GM12878 (cell line): Measurements from ENCODE around the gene DNAJC15. TPM values are rescaled to one million over a fixed set of nuclear protein-coding genes. Genes with fewer than 3 reads are reported as not detected.
A peak's percentile ranks its signal among the peaks of the same experiment; 100 is the strongest.

Source experiments
- BACH1 ChIP-seq: fragments of 450-650 bp; IDR thresholded peaks from 2 replicates; pipeline ENCODE4 v1.6.1; 2017; ENCODE audit warnings: mild to moderate bottlenecking, borderline replicate concordance
- EGR1 ChIP-seq, 2 experiments: IDR thresholded peaks; 1 replicate in 1 of 2; 2 replicates in 1 of 2; pipeline ENCODE4 v1.6.1; 2011 to 2012; ENCODE audit warnings: low read depth in 2 of 2, low read length in 2 of 2, borderline replicate concordance in 1 of 2, mild to moderate bottlenecking in 1 of 2, moderate library complexity in 1 of 2
- FOXK2 ChIP-seq: fragments of 450-650 bp; IDR thresholded peaks from 2 replicates; pipeline ENCODE4 v1.6.1; 2017; ENCODE audit warnings: mild to moderate bottlenecking, moderate library complexity
- GATAD2B ChIP-seq: fragments of 450-650 bp; conservative IDR thresholded peaks from 2 replicates; pipeline ENCODE4 v1.6.1; 2017; ENCODE audit warnings: low read depth, mild to moderate bottlenecking, moderate library complexity
- JUND ChIP-seq: IDR thresholded peaks from 2 replicates; pipeline ENCODE4 v1.6.1; 2012; ENCODE audit warnings: low read depth, mild to moderate bottlenecking, low read length, improper control_type of control experiment, moderate library complexity
- MTA2 ChIP-seq: fragments of 450-650 bp; IDR thresholded peaks from 2 replicates; pipeline ENCODE4 v1.6.1; 2016; ENCODE audit warnings: low read depth, mild to moderate bottlenecking, moderate library complexity
- RUNX3 ChIP-seq: IDR thresholded peaks from 2 replicates; pipeline ENCODE4 v1.6.1; 2012; ENCODE audit warnings: low read length, inconsistent platforms
- ZBED1 ChIP-seq: IDR thresholded peaks from 2 replicates; pipeline ENCODE4 v1.6.1; 2016; ENCODE audit warnings: borderline replicate concordance
- ZNF217 ChIP-seq: fragments of 450-650 bp; IDR thresholded peaks from 2 replicates; pipeline ENCODE4 v1.6.1; 2017; ENCODE audit warnings: antibody characterized with exemption, mild to moderate bottlenecking
- ZNF384 ChIP-seq: IDR thresholded peaks from 2 replicates; pipeline ENCODE4 v1.6.1; 2012; ENCODE audit warnings: low read depth, mild to moderate bottlenecking, low read length, improper control_type of control experiment, borderline replicate concordance
- polyA plus RNA-seq, 11 experiments: library from polyadenylated mRNA; depleted of rRNA in 4 of 11; unstranded in 6 of 11; stranded (reverse) in 5 of 11; fragments of >200 nt; fragmentation: Nextera tagmentation in 4 of 11; fragmentation: Illumina TruSeq in 1 of 11; extraction: Ambion mirVana in 4 of 11; extraction: Trizol in 1 of 11; gene quantifications; 1 replicate in 1 of 11; 2 replicates in 10 of 11; pipeline versions ENCODE4 v1.2.1 to v1.2.3, GENCODE V29; 2011 to 2016; ENCODE audit warnings: inconsistent platforms in 2 of 11, missing spikeins in 2 of 11, low read depth in 1 of 11
- total RNA-seq, 4 experiments: library from RNA; depleted of rRNA in 3 of 4; stranded (reverse); fragments of >200 nt in 3 of 4; fragmentation: Illumina TruSeq in 1 of 4; extraction: Trizol in 1 of 4; gene quantifications; 2 replicates each; pipeline versions ENCODE4 v1.2.1 to v1.2.3, GENCODE V29; 2013 to 2021
- TF ChIP-seq, protein P1 (sequence below): IDR thresholded peaks from 2 replicates; pipeline ENCODE4 v1.6.1; 2011; ENCODE audit warnings: mild to moderate bottlenecking, low read depth, low read length, moderate library complexity; ENCODE audit not compliant: insufficient replicate concordance
- TF ChIP-seq, protein P2 (sequence below): fragments of 150-350 bp; IDR thresholded peaks from 2 replicates; pipeline ENCODE4 v1.6.1; 2016; ENCODE audit warnings: low read depth, low read length

DNAJC15 gene
- total and polyA plus RNA-seq, 10 of the 15 experiments (the other 5 are each of a cell fraction or from before 2014, with no cell fraction given): 13.1 to 104 (median 54.4) TPM

DNA sequence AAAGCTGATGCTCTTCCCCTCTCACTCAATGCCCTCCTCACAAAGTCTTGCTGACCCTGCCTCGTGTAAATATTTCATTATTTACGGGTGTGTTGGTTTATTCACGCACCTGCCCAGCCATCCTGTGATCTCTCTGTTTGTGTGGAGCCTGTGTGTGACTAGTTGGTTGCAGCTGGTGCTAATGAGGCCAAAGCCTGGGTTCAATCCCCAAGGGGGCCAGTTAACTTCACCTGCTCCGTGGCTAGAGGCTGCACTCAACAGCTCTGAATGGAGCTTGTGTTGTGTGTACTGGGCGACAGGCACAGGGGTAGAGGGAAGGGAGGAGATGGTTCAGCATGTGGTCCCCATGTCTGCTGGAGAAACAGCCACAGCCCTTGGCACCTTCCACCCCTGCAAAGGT, 109.5 kb downstream of the DNAJC15 start (continued):
- TF ChIP-seq, protein P1, sequence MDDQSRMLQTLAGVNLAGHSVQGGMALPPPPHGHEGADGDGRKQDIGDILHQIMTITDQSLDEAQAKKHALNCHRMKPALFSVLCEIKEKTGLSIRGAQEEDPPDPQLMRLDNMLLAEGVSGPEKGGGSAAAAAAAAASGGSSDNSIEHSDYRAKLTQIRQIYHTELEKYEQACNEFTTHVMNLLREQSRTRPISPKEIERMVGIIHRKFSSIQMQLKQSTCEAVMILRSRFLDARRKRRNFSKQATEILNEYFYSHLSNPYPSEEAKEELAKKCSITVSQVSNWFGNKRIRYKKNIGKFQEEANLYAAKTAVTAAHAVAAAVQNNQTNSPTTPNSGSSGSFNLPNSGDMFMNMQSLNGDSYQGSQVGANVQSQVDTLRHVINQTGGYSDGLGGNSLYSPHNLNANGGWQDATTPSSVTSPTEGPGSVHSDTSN: no peak
- no peak for TF ChIP-seq ZNF384
- no peak for TF ChIP-seq GATAD2B
- TF ChIP-seq ZNF217: no peak
- TF ChIP-seq MTA2: peak; percentile 67; the same call in 1 of the 2 replicates
- TF ChIP-seq ZBED1: no peak
- no peak for TF ChIP-seq FOXK2
- no peak for TF ChIP-seq JUND
- TF ChIP-seq, protein P2, sequence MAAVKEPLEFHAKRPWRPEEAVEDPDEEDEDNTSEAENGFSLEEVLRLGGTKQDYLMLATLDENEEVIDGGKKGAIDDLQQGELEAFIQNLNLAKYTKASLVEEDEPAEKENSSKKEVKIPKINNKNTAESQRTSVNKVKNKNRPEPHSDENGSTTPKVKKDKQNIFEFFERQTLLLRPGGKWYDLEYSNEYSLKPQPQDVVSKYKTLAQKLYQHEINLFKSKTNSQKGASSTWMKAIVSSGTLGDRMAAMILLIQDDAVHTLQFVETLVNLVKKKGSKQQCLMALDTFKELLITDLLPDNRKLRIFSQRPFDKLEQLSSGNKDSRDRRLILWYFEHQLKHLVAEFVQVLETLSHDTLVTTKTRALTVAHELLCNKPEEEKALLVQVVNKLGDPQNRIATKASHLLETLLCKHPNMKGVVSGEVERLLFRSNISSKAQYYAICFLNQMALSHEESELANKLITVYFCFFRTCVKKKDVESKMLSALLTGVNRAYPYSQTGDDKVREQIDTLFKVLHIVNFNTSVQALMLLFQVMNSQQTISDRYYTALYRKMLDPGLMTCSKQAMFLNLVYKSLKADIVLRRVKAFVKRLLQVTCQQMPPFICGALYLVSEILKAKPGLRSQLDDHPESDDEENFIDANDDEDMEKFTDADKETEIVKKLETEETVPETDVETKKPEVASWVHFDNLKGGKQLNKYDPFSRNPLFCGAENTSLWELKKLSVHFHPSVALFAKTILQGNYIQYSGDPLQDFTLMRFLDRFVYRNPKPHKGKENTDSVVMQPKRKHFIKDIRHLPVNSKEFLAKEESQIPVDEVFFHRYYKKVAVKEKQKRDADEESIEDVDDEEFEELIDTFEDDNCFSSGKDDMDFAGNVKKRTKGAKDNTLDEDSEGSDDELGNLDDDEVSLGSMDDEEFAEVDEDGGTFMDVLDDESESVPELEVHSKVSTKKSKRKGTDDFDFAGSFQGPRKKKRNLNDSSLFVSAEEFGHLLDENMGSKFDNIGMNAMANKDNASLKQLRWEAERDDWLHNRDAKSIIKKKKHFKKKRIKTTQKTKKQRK: no peak
- TF ChIP-seq RUNX3: no peak
- no peak for TF ChIP-seq BACH1
- TF ChIP-seq EGR1 (IDR thresholded peaks at IDR 0.05; ENCODE audit: borderline replicate concordance in 1 of 2, low read depth in 2 of 2, low read length in 2 of 2): no peak
